ENCODE data around the gene FZD2. TPM values are rescaled to one million over a fixed set of nuclear protein-coding genes. Genes with fewer than 3 reads are reported as not detected.

Gene FZD2
- 0.07 and 0.34 TPM in 2 replicates for total RNA-seq

DNA sequence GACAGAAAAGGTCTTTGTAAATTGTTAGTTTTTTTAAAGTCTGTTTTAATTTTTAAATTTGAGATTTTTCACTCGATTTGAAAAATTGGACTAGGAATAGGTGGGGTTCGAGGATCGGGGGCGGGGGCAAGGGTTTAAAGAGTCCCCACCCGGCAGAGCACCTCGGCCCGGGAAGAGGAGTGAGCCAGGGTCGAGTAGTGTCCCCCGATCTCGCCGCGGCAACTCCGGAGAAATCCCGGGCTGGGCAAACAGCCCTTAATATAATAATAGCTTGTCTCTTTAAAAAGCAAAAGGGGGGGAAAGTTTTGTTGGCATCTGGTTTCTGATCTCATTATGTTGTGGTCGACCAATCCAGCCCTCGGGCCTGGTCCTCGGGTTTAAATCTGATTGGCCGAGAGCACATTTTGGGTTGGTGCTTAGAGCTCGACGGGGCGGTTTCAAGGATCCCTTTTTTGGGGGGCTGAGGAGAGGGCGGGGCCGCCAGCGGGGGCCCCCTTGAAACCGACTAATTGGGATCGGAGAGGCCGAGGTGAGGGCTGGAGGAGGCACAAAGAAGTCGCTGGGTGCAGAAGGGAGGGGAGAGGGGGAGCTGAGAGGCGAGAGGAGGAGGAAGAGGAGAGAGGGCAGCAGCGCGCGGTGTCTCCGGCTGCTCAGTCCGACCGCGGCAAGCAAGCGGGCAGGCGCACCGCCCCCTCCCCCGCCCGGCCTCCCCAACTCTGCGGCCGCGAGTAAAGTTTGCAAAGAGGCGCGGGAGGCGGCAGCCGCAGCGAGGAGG lies at the start of gene FZD2:
Gene FZD2 (plus strand): TSS at position 653 of the 775 bp plus-strand sequence. CDS start 205 bp downstream, outside the sequence.

Other genes starting within 250 kb of the FZD2 start
- gene RUNDC3A, start 248.9 kb upstream of the FZD2 start, total RNA-seq: not detected in 2 replicates
- gene SLC25A39, start 232.7 kb upstream of the FZD2 start, total RNA-seq: 100 and 102 TPM in 2 replicates
- 445 and 504 TPM in 2 replicates for gene GRN, start 212.2 kb upstream of the FZD2 start, total RNA-seq
- gene FAM171A2, start 193.6 kb upstream of the FZD2 start, total RNA-seq: 2.6 and 3.2 TPM in 2 replicates
- 0.39 TPM in 1 of 2 replicates, not detected in the other for gene ITGA2B, start 167.8 kb upstream of the FZD2 start, total RNA-seq
- 12.9 and 14.0 TPM in 2 replicates for gene GPATCH8, start 54.1 kb upstream of the FZD2 start, total RNA-seq
- 0.05 TPM in 1 of 2 replicates, not detected in the other for gene MEIOC, start 99.0 kb downstream of the FZD2 start, total RNA-seq
- 27.6 and 28.0 TPM in 2 replicates for gene CCDC43, start 132.3 kb downstream of the FZD2 start, total RNA-seq
- gene DBF4B, start 151.2 kb downstream of the FZD2 start, total RNA-seq: 6.7 and 9.8 TPM in 2 replicates
- gene ADAM11, start 201.5 kb downstream of the FZD2 start, total RNA-seq: 0.05 and 1.3 TPM in 2 replicates